H9 (cell line): ENCODE measurements around the gene TMEM86B. TPM values are rescaled to one million over a fixed set of nuclear protein-coding genes. Genes with fewer than 3 reads are reported as not detected.

Experiments used
- DNase-seq: peaks from one replicate; pipeline ENCODE4 v3.0.0-alpha.2; 2017
- H2AFZ ChIP-seq: one replicate; pipeline ENCODE4 v1.6.1; 2013; ENCODE audit warnings: mild to moderate bottlenecking, low read length, control low read depth, moderate library complexity
- H2AK5ac ChIP-seq: 2 replicates; pipeline ENCODE4 v1.6.1; 2013; ENCODE audit warnings: low read length, control low read depth, mixed read lengths; ENCODE audit not compliant: insufficient read length
- H2BK120ac ChIP-seq: one replicate; pipeline ENCODE4 v1.6.1; 2013; ENCODE audit warnings: low read depth, mild to moderate bottlenecking, low read length, control low read depth, inconsistent platforms; ENCODE audit not compliant: poor library complexity, severe bottlenecking
- H2BK12ac ChIP-seq: 2 replicates; pipeline ENCODE4 v1.6.1; 2013; ENCODE audit warnings: low read length, control low read depth, mixed read lengths, low read depth; ENCODE audit not compliant: insufficient read length
- H2BK15ac ChIP-seq: 2 replicates; pipeline ENCODE4 v1.6.1; 2013; ENCODE audit warnings: low read depth, low read length, control low read depth
- H2BK20ac ChIP-seq: one replicate; pipeline ENCODE4 v1.6.1; 2013; ENCODE audit warnings: low read depth, mild to moderate bottlenecking, low read length, control low read depth, inconsistent platforms; ENCODE audit not compliant: poor library complexity, severe bottlenecking
- H2BK5ac ChIP-seq: 2 replicates; pipeline ENCODE4 v1.6.1; 2013; ENCODE audit warnings: low read length, control low read depth, mixed read lengths; ENCODE audit not compliant: insufficient read length
- H3K14ac ChIP-seq: 2 replicates; pipeline ENCODE4 v1.6.1; 2013; ENCODE audit warnings: low read length, control low read depth; ENCODE audit not compliant: insufficient read depth
- H3K18ac ChIP-seq: 2 replicates; pipeline ENCODE4 v1.6.1; 2013; ENCODE audit warnings: low read depth, mild to moderate bottlenecking, mixed read lengths, low read length, control low read depth; ENCODE audit not compliant: insufficient read length
- H3K23ac ChIP-seq: 2 replicates; pipeline ENCODE4 v1.6.1; 2013; ENCODE audit warnings: low read length, control low read depth, mixed read lengths, low read depth; ENCODE audit not compliant: insufficient read length
- H3K23me2 ChIP-seq: 2 replicates; pipeline ENCODE4 v1.6.1; 2013; ENCODE audit warnings: low read depth, mild to moderate bottlenecking, mixed read lengths, low read length, control low read depth; ENCODE audit not compliant: insufficient read length, poor library complexity, severe bottlenecking
- H3K27ac ChIP-seq: 2 replicates; pipeline ENCODE4 v1.5.1; 2013; ENCODE audit warnings: low read length, control low read depth, mixed read lengths, low read depth; ENCODE audit not compliant: insufficient read length
- H3K27me3 ChIP-seq: 2 replicates; pipeline ENCODE4 v1.6.1; 2013; ENCODE audit warnings: low read length, control low read depth, inconsistent platforms; ENCODE audit not compliant: insufficient read depth
- H3K4ac ChIP-seq: 2 replicates; pipeline ENCODE4 v1.6.1; 2013; ENCODE audit warnings: low read depth, mild to moderate bottlenecking, control low read depth, inconsistent platforms, low read length, moderate library complexity
- H3K4me1 ChIP-seq: 2 replicates; pipeline ENCODE4 v1.6.1; 2013; ENCODE audit warnings: low read length, control low read depth, inconsistent platforms; ENCODE audit not compliant: insufficient read depth
- H3K4me2 ChIP-seq: 2 replicates; pipeline ENCODE4 v1.6.1; 2013; ENCODE audit warnings: low read length, control low read depth, mixed read lengths; ENCODE audit not compliant: insufficient read length, insufficient read depth
- H3K56ac ChIP-seq: 2 replicates; pipeline ENCODE4 v1.6.1; 2013; ENCODE audit warnings: low read depth, mild to moderate bottlenecking, mixed read lengths, low read length, control low read depth; ENCODE audit not compliant: insufficient read length
- H3K79me1 ChIP-seq: 2 replicates; pipeline ENCODE4 v1.6.1; 2013; ENCODE audit warnings: low read depth, mild to moderate bottlenecking, moderate library complexity, low read length, control low read depth, inconsistent platforms; ENCODE audit not compliant: insufficient read depth, poor library complexity, severe bottlenecking
- H3K79me2 ChIP-seq: 2 replicates; pipeline ENCODE4 v1.6.1; 2013; ENCODE audit warnings: low read length, control low read depth, inconsistent platforms; ENCODE audit not compliant: insufficient read depth
- H3K9ac ChIP-seq: 2 replicates; pipeline ENCODE4 v1.6.1; 2013; ENCODE audit warnings: low read length, control low read depth, mixed read lengths; ENCODE audit not compliant: insufficient read length; ENCODE audit errors: extremely low read depth
- H3K9me3 ChIP-seq: one replicate; pipeline ENCODE4 v1.6.1; 2013; ENCODE audit warnings: low read depth, low read length, inconsistent platforms; ENCODE audit not compliant: control insufficient read depth
- H3T11ph ChIP-seq: one replicate; pipeline ENCODE4 v1.6.1; 2013; ENCODE audit warnings: mild to moderate bottlenecking, low read length, control low read depth, inconsistent platforms
- H4K20me1 ChIP-seq: one replicate; pipeline ENCODE4 v1.6.1; 2013; ENCODE audit not compliant: control insufficient read depth, insufficient read length, insufficient read depth
- H4K5ac ChIP-seq: 2 replicates; pipeline ENCODE4 v1.6.1; 2013; ENCODE audit warnings: low read depth, mild to moderate bottlenecking, mixed read lengths, low read length, control low read depth; ENCODE audit not compliant: insufficient read length
- H4K8ac ChIP-seq: replicated peaks from 2 replicates; pipeline ENCODE4 v1.6.1; 2013; ENCODE audit warnings: low read length, control low read depth, mixed read lengths, low read depth; ENCODE audit not compliant: insufficient read length
- H4K91ac ChIP-seq: 2 replicates; pipeline ENCODE4 v1.6.1; 2013; ENCODE audit warnings: low read depth, mild to moderate bottlenecking, moderate library complexity, mixed read lengths, low read length, control low read depth; ENCODE audit not compliant: insufficient read length
- H3K27ac Mint-ChIP-seq, 3 experiments: 2 replicates in 2 of 3; 3 replicates in 1 of 3; pipeline ENCODE4 v1.8.0; 2020 to 2021; ENCODE audit warnings: mixed read lengths in 3 of 3, mild to moderate bottlenecking in 1 of 3, moderate library complexity in 1 of 3
- H3K27me3 Mint-ChIP-seq: 2 replicates; pipeline ENCODE4 v1.8.0; 2021; ENCODE audit warnings: low read depth, mild to moderate bottlenecking, moderate library complexity, mixed read lengths
- H3K36me3 Mint-ChIP-seq, 3 experiments: 2 replicates in 2 of 3; 3 replicates in 1 of 3; pipeline ENCODE4 v1.8.0; 2020 to 2021; ENCODE audit warnings: low read depth in 3 of 3, mixed read lengths in 3 of 3; ENCODE audit not compliant: insufficient read depth in 1 of 3
- H3K4me1 Mint-ChIP-seq, 2 experiments: 2 replicates each; pipeline ENCODE4 v1.8.0; 2020; ENCODE audit warnings: mixed read lengths in 2 of 2
- H3K4me3 Mint-ChIP-seq, 2 experiments: 2 replicates in 1 of 2; 3 replicates in 1 of 2; pipeline ENCODE4 v1.8.0; 2020 to 2021; ENCODE audit warnings: mild to moderate bottlenecking in 2 of 2, mixed read lengths in 2 of 2, moderate library complexity in 1 of 2
- H3K9me3 Mint-ChIP-seq, 2 experiments: 2 replicates in 1 of 2; 3 replicates in 1 of 2; pipeline ENCODE4 v1.8.0; 2020; ENCODE audit warnings: mild to moderate bottlenecking in 2 of 2, mixed read lengths in 2 of 2, moderate library complexity in 1 of 2
- WGBS: extraction: QIAGEN DNeasy Blood & Tissue Kit; methylation state at CpG from one replicate; pipeline ENCODE4 v1.1.7; 2013; ENCODE audit warnings: missing lambda C conversion rate, low lambda C conversion rate, mixed read lengths; ENCODE audit not compliant: insufficient read length; ENCODE audit errors: extremely low coverage; 5-methylcytosine and 5-hydroxymethylcytosine counted together
- total RNA-seq: library from RNA; stranded (reverse); gene quantifications from 2 replicates; pipeline ENCODE4 v1.2.1, GENCODE V29; 2021
- TF ChIP-seq, protein P1 (sequence below): fragments of 200-600 bp; sonication (generic); conservative IDR thresholded peaks from 3 replicates; pipeline ENCODE4 v1.8.0; 2021; ENCODE audit warnings: antibody characterized with exemption, mild to moderate bottlenecking

TMEM86B gene
- total RNA-seq, 1 experiment from 2014 or later = 4.5 TPM

DNA sequence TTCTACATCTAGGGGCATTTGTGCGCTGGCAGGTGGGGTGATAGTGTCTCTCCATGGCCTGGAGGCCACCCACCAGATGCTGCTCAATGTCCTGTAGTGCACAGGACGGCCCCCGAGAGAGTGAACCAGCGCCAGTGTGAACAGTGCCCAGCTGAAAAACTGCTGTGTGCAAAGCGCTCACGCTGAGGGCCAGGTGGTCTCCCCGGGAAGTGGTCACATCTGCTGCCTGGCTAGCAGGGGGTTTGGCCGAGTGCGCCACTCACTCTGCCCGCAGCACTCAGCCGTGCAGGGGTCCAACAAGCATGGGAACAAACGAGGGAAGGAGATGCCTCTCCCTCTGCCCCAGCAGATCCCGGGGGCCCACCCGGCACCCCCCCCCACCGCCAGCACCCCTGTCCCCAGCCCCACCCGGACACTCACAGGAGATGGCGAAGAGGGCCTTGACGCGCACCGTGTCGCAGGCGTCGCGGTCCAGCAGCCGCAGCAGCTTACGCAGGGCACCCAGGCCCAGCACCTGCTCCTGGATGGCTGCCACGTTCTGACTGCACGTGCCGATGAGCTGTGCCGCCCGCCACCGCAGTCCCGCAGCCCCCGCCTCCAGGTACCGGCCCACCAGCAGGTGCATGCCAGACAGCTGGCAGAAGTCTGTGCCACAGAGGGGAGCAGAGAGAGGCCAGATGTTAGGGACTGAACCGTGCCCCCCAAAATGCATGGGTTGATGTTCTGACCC, 45.6 kb upstream of the TMEM86B start:
- WGBS = no CpG with 5 or more reads among the region's 36 CpGs
- H4K5ac ChIP-seq = no peak overlapping the region

More for the DNA sequence above, 45.6 kb upstream of the TMEM86B start:
- Histone ChIP-seq H4K8ac (no peak overlapping the region), H2BK15ac (no peak overlapping the region), H3K27ac (no peak overlapping the region), H3K4me2 (no peak overlapping the region), H3K4me1 (no peaks in the 10 kb centered on the region), H3K23me2 (no peaks in the 10 kb centered on the region), H3K27me3 (no peaks in the 10 kb centered on the region), H2BK12ac (no peak overlapping the region), H3K23ac (no peak overlapping the region), H3K18ac (no peak overlapping the region), H2BK20ac (no peak overlapping the region), H3K79me2 (no peaks in the 10 kb centered on the region), H3K14ac (no peak overlapping the region), H3K9me3 (no peaks in the 10 kb centered on the region), H3K56ac (no peak overlapping the region), H2AK5ac (no peak overlapping the region), H3K9ac (no peak overlapping the region), H4K20me1 (no peaks in the 10 kb centered on the region), H3K79me1 (no peaks in the 10 kb centered on the region), H4K91ac (no peak overlapping the region), H3K4ac (no peak overlapping the region), H3T11ph (no peak overlapping the region), H2AFZ (no peak overlapping the region), H2BK5ac (no peak overlapping the region), H2BK120ac (no peak overlapping the region)
- TF ChIP-seq, protein P1, sequence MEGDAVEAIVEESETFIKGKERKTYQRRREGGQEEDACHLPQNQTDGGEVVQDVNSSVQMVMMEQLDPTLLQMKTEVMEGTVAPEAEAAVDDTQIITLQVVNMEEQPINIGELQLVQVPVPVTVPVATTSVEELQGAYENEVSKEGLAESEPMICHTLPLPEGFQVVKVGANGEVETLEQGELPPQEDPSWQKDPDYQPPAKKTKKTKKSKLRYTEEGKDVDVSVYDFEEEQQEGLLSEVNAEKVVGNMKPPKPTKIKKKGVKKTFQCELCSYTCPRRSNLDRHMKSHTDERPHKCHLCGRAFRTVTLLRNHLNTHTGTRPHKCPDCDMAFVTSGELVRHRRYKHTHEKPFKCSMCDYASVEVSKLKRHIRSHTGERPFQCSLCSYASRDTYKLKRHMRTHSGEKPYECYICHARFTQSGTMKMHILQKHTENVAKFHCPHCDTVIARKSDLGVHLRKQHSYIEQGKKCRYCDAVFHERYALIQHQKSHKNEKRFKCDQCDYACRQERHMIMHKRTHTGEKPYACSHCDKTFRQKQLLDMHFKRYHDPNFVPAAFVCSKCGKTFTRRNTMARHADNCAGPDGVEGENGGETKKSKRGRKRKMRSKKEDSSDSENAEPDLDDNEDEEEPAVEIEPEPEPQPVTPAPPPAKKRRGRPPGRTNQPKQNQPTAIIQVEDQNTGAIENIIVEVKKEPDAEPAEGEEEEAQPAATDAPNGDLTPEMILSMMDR = no peak
- Mint-ChIP-seq H3K27me3 (no peaks in the 10 kb centered on the region; the same call in 1 of the 2 replicates), H3K36me3 (peaks cover 5 to 28% (median 20%) of the 10 kb centered on the region in 3 experiments; a peak in 6 of 7 replicates), H3K9me3 (no peaks in the 10 kb centered on the region), H3K4me3 (no peak overlapping the region), H3K27ac (no peak overlapping the region), H3K4me1 (peaks cover 4 to 6% of the 10 kb centered on the region in 2 experiments)
- DNase-seq = no peak
